Measurements from ENCODE around the gene MYL3.

MYL3 gene

DNA sequence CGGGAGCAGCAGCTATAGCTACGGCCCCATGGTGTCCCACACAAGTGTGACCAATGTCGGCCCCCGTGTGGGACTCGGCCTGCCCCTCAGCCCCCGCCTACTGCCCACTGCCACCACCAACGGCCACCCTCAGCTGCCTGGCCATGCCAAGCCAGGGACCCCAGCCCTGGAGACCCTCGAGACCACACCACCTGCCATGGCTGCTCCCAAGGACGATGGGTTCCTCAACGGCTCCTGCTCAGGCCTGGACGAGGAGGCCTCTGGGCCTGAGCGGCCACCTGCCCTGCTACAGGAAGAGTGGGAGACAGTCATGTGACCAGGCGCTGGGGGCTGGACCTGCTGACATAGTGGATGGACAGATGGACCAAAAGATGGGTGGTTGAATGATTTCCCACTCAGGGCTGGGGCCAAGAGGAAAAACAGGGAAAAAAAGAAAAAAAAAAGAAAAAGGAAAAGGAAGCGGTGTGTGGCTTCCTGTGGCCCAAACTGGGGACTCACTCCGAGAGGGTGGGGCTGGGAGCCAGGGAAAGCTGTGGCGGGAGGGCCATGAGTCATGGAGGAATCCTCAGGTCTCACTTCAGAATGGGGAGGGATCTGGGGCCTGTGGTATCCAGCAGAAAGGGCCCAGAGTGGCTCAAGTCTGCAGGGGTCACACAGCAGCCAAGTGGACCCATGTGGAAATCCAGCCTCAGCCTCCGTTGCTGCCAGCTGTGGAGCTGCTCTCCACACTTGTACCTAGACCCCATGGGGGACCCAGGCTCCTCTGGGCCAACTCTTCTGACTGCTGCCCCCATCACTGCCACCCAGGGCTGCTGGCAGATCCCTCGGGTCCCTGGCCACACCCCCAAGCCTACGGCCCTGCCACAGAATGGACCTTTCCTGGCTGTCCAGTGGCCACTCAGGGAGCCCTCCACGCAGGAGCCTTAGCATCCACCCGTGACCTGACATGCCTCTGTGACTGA lies 40.4 kb upstream of the MYL3 start:
- Mint-ChIP-seq H3K4me3 (no peak overlapping the region), H3K4me1 (peaks cover 7% of the 10 kb centered on the region), H3K27me3 (peaks cover 7% of the 10 kb centered on the region), H3K36me3 (no peaks in the 10 kb centered on the region), H3K27ac (no peak overlapping the region), H3K9me3 (no peaks in the 10 kb centered on the region)
- ATAC-seq (ENCODE audit: low read depth) (no peak), DNase-seq (ENCODE audit: low spot score in 2 of 2) (no peak)

DNA sequence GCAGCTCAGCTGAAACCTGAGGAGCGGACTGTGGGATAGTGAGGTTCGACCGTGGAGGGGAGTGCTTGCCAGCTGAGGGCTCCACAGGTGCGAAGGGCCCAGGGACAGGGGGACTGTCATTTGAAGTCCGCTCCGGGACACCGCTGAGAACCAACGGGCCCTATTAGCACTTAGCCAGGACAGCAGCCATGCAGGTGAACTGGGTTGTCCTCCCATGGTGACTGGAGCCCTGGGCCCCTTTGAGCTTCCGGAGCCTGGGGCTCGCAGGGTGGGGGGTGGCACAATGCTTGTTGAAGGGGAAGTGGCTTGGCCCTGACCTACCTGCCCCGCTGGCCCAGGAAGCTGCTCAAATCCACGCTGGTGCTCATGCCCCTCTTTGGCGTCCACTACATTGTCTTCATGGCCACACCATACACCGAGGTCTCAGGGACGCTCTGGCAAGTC lies 39.0 kb upstream of the MYL3 start:
- H3K36me3 Mint-ChIP-seq: no peaks in the 10 kb centered on the region
- H3K4me3 Mint-ChIP-seq: no peak overlapping the region
- DNase-seq (ENCODE audit: low spot score in 2 of 2): no peak
- no peaks in the 10 kb centered on the region for H3K9me3 Mint-ChIP-seq
- H3K27me3 Mint-ChIP-seq: peaks cover 15% of the 10 kb centered on the region
- ATAC-seq (ENCODE audit: low read depth): no peak
- H3K4me1 Mint-ChIP-seq: peaks cover 15% of the 10 kb centered on the region
- H3K27ac Mint-ChIP-seq: no peak overlapping the region

DNA sequence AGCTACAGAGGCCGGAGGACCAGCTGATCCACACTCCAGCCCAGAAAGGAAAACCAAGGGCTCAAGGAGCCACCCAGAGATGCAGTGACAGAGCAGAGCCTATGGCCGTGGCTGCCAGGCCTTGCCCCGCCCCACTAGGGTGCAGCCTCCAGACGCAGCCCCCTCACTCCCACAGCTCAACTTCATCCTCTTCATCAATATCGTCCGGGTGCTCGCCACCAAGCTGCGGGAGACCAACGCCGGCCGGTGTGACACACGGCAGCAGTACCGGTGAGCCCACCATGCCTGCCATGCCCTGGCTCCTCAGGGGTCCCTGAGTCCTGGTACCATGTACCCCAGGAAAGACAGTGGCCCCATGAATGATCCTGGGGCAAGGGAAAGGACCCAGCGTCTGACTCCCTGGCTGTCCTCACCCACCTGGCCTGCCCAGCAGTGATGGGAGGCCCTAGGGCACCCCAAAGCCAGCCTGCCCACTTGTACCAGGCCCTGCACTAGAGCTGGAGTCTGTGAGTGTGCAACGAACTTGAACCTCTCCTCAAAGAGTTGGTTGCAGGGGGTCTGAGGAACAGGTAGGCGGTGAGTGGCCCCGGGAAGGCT lies 38.4 kb upstream of the MYL3 start:
- Mint-ChIP-seq H3K9me3 (no peaks in the 10 kb centered on the region), H3K4me3 (no peak overlapping the region), H3K36me3 (no peaks in the 10 kb centered on the region), H3K27me3 (peaks cover 14% of the 10 kb centered on the region), H3K27ac (no peak overlapping the region), H3K4me1 (peaks cover 15% of the 10 kb centered on the region)
- no peak for DNase-seq (ENCODE audit: low spot score in 2 of 2)
- ATAC-seq (ENCODE audit: low read depth): no peak

DNA sequence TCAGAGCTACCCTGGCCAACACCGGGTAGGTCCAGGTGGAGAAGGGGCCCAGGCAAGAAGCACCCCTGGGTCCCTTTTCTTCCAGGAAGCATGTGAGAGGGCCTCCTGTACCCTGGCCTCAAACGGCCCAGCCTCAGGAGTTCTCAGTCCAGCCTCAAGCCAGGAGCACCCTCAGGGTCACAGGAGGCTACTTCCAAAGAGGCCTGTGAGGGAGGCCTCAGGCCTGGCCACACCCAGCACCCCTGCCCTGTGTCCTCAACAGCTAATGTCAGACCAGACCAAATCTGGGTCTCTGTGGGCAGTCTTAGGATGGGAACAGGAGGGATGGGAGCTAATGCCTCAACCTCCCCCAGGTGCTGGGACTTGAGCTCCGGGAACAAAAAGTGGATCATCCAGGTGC lies 37.8 kb upstream of the MYL3 start:
- H3K27ac Mint-ChIP-seq: no peak overlapping the region
- no peak overlapping the region for H3K4me3 Mint-ChIP-seq
- no peaks in the 10 kb centered on the region for H3K9me3 Mint-ChIP-seq
- no peak for ATAC-seq (ENCODE audit: low read depth)
- H3K4me1 Mint-ChIP-seq: peaks cover 16% of the 10 kb centered on the region
- DNase-seq (ENCODE audit: low spot score in 2 of 2): no peak
- peaks cover under 1% of the 10 kb centered on the region for H3K36me3 Mint-ChIP-seq
- H3K27me3 Mint-ChIP-seq: peaks cover 16% of the 10 kb centered on the region

DNA sequence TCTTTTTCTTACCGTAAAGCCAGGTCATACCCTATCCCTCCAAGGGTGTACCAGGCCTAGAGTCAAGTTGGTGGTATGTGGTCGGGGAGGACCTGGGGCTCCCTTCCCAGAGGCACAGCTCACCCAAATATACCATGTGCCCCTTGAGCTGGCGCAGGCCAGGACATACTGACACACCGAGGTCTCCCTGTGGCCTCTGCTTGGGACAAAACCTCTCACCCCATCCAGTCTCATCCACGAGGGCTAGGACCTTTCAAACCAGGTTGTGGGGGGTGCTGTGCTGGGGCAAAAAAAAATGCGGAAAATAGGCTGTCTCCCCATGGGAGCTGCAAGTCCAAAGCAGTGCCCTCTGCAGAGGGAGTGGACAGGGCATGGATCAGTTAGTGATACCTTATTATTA lies 37.1 kb upstream of the MYL3 start:
- H3K4me3 Mint-ChIP-seq: no peak overlapping the region
- peaks cover 1% of the 10 kb centered on the region for H3K36me3 Mint-ChIP-seq

DNA sequence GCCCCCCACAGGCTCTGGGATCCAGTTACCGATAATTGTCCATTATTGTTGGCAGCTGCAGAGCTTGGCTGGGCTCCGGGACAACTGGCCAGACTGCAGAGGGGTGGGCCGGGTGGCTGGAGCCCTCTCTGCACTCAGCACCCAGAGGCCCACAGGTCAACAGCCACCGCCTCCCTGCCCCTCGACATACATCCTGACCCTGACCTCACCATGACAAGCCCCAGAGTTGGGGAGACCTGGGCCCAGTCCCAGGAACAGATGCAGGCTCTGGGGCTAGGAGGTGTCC lies 36.7 kb upstream of the MYL3 start:
- ATAC-seq (ENCODE audit: low read depth) (no peak), DNase-seq (ENCODE audit: low spot score in 2 of 2) (no peak)
- Mint-ChIP-seq H3K4me1 (peaks cover 18% of the 10 kb centered on the region), H3K4me3 (no peak overlapping the region), H3K27me3 (peaks cover 20% of the 10 kb centered on the region), H3K27ac (no peak overlapping the region), H3K9me3 (no peaks in the 10 kb centered on the region), H3K36me3 (peaks cover 1% of the 10 kb centered on the region)

More for the DNA sequence above, 37.1 kb upstream of the MYL3 start:
- DNase-seq (ENCODE audit: low spot score in 2 of 2) (no peak), ATAC-seq (ENCODE audit: low read depth) (no peak)
- H3K27me3 Mint-ChIP-seq: peaks cover 19% of the 10 kb centered on the region
- peaks cover 18% of the 10 kb centered on the region for H3K4me1 Mint-ChIP-seq
- H3K27ac Mint-ChIP-seq: no peak overlapping the region
- H3K9me3 Mint-ChIP-seq: no peaks in the 10 kb centered on the region

DNA sequence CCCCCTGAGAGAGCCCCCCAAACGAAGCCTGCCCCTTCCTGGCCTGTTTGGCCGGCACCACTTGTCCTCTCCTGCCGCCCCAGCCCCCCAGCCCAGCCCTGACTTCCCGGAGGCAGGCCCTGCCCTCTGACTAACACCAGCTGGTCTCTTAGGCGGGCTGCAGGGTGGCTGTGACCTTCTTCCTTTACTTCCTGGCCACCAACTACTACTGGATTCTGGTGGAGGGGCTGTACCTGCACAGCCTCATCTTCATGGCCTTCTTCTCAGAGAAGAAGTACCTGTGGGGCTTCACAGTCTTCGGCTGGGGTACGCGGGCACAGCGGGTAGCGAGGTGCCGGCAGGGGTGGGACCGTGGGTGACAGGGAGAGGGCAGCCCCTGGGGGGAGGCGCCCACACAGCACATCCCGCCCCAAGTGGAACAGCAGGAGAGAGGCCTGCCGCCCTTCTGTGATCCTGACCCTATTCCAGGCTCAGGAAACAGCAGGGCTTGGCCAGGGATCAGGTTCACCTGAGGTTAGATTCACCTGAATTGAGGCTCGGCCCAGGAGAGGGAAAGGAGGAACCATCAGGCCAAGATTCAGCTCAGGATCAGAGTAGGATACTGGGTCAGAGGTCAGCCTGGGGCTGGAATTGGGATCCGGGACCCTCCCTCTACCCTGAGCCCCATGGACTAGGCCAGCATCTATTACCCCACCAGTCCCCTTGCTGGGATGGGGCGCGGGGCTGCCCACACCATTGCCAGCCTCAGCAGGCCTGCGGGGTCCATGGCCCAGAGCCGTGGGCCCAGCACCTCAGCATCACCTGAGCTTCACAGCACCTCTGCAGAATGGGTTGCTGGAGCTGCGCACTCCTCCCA lies 36.1 kb upstream of the MYL3 start:
- H3K4me1 Mint-ChIP-seq: peaks cover 18% of the 10 kb centered on the region
- H3K9me3 Mint-ChIP-seq: no peaks in the 10 kb centered on the region
- H3K4me3 Mint-ChIP-seq: peak overlapping the region; percentile 72
- peak overlapping the region; percentile 75 for H3K27ac Mint-ChIP-seq
- peaks cover 1% of the 10 kb centered on the region for H3K36me3 Mint-ChIP-seq
- peaks cover 22% of the 10 kb centered on the region for H3K27me3 Mint-ChIP-seq
- DNase-seq (ENCODE audit: low spot score in 2 of 2) (no peak), ATAC-seq (ENCODE audit: low read depth) (no peak)

DNA sequence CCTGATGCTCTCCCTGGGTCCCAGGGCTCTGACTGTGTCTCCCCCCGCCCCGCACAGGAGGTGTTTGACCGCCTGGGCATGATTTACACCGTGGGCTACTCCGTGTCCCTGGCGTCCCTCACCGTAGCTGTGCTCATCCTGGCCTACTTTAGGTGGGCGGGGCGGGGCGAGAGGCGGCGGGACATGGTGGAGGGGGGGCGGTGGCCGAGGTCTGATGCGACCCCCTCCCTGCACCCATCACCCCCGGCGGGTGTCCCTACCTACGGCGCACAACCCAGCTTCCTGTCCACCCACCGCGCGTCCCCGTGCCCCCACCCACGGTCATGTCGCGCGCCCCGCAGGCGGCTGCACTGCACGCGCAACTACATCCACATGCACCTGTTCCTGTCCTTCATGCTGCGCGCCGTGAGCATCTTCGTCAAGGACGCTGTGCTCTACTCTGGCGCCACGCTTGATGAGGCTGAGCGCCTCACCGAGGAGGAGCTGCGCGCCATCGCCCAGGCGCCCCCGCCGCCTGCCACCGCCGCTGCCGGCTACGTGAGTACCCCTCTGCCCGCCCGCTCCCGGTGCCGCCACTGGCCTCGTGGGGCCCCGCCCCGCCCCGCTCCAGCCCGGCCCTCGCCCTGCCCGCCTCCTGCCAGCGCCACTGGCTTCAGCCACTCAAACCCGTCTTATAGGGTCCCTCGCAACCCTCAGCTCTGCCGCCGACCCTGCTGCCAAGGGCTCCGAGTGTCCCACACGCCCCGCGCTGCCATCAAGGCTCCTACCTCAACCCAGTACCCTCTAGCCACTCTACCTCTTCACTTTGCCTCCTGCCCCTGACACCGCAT lies 35.3 kb upstream of the MYL3 start:
- Mint-ChIP-seq H3K9me3 (no peaks in the 10 kb centered on the region), H3K27me3 (peaks cover 24% of the 10 kb centered on the region), H3K4me3 (peak overlapping the region; percentile 72), H3K4me1 (peaks cover 21% of the 10 kb centered on the region), H3K27ac (peak overlapping the region; percentile 75), H3K36me3 (peaks cover 1% of the 10 kb centered on the region)
- ATAC-seq (ENCODE audit: low read depth): peak; percentile 87
- peak in 1 of 2 donors; percentile 44 for DNase-seq (ENCODE audit: low spot score in 2 of 2)

DNA sequence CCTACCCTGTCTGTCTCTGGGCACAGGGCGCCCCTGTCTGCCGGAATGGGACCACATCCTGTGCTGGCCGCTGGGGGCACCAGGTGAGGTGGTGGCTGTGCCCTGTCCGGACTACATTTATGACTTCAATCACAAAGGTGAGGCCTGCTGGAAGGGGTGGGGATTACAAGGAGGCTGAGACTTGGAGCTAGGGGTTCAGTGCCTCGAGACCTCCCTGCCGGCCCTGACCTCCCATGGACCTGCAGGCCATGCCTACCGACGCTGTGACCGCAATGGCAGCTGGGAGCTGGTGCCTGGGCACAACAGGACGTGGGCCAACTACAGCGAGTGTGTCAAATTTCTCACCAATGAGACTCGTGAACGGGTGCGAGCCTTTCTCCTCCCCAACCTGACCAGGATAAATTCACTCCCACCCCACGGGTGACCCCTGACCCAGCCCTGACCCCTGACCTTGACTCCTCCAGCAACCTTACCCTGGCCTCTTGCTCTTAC lies 34.6 kb upstream of the MYL3 start:
- ATAC-seq (ENCODE audit: low read depth) (no peak), DNase-seq (ENCODE audit: low spot score in 2 of 2) (no peak)
- H3K36me3 Mint-ChIP-seq: peaks cover 1% of the 10 kb centered on the region
- H3K27me3 Mint-ChIP-seq: peaks cover 26% of the 10 kb centered on the region
- H3K4me3 Mint-ChIP-seq: peak overlapping the region; percentile 13
- H3K27ac Mint-ChIP-seq: no peak overlapping the region
- no peaks in the 10 kb centered on the region for H3K9me3 Mint-ChIP-seq
- peaks cover 23% of the 10 kb centered on the region for H3K4me1 Mint-ChIP-seq

DNA sequence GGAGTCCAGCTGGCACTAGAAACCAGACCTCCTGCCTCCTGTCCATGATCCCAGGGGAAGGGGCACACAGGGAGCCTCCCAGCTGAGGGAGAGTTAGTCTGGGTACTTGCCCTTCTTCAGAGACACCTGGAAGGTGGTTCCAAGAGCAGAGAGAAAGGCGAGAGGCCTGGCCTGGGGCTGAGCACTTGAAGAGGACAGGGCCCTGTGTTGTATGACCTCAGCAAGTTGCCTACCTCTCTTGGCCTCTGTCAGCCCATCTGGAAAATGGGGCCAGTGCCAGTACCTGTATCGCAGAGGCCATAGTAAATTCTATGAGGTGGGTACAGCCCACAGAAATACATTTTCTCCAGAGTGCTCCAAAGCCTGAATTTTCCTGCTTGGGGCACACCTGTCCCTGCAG lies 33.8 kb upstream of the MYL3 start:
- H3K27me3 Mint-ChIP-seq: peaks cover 27% of the 10 kb centered on the region
- no peak for ATAC-seq (ENCODE audit: low read depth)
- H3K4me1 Mint-ChIP-seq: peaks cover 23% of the 10 kb centered on the region

DNA sequence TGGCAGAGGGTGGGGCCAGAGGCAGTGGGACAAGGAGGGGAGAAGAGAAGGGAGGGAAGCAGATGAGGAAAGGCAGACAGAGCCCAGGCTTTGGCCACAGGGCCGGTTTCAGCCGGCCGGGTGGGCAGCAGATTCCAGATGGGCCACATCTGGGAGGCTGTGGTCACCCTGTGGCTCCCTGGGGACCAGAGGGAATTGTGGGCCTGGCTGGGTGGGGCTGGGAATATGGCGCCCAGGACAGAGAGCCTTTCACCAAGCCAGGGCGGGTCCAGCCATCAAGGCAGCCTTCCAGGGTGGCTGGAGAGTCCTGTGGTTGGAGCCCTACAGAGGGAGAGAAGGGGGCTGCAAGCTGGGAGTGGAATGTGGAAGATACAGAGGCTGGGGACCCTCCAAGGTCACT lies 33.1 kb upstream of the MYL3 start:
- H3K4me3 Mint-ChIP-seq: no peak overlapping the region
- H3K27ac Mint-ChIP-seq: no peak overlapping the region
- no peak for DNase-seq (ENCODE audit: low spot score in 2 of 2)
- no peaks in the 10 kb centered on the region for H3K9me3 Mint-ChIP-seq
- no peak for ATAC-seq (ENCODE audit: low read depth)
- H3K4me1 Mint-ChIP-seq: peaks cover 28% of the 10 kb centered on the region
- peaks cover 1% of the 10 kb centered on the region for H3K36me3 Mint-ChIP-seq
- peaks cover 30% of the 10 kb centered on the region for H3K27me3 Mint-ChIP-seq

More for the DNA sequence above, 33.8 kb upstream of the MYL3 start:
- no peak overlapping the region for H3K27ac Mint-ChIP-seq
- peaks cover 1% of the 10 kb centered on the region for H3K36me3 Mint-ChIP-seq
- no peak for DNase-seq (ENCODE audit: low spot score in 2 of 2)
- H3K9me3 Mint-ChIP-seq: no peaks in the 10 kb centered on the region
- no peak overlapping the region for H3K4me3 Mint-ChIP-seq

DNA sequence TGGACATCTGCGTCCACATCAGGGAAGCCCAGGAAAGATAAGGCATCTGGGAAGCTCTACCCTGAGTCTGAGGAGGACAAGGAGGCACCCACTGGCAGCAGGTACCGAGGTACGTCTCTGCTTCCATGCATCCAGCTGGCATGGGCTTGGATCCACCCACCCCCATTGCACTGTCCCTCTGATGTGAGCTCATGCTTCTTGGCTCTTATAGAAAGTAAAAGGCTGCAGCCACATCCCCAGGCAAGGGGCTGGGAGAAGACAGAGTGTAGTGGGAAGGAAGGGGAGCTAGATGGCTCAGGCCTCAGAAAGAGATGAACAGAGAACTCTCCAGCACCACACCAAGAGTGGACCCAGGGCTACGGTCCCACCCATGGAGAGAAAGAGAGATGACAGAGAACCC lies 32.5 kb upstream of the MYL3 start:
- peaks cover 1% of the 10 kb centered on the region for H3K36me3 Mint-ChIP-seq
- no peak overlapping the region for H3K27ac Mint-ChIP-seq

DNA sequence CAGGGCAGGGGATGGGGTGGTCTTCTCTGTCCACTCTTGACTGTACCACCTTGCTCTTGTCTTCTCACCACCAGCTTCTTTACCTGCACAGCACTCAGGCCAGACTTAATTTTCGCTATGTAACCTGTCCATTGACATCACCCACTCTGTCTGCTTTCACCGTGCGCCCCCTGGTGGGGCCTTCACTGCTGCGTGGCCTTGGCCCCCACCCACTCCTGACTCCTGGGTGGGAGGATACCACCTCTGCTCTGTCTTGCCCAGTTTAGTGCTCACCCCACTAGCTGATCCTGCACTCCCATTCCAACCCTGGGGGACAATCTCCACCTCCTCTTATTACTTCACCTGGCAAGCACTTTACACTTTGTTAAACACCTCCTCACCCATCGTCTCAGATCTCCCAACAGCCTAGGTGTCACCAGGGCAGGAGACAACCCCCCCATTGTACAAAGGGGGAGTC lies 32.0 kb upstream of the MYL3 start:
- H3K36me3 Mint-ChIP-seq: peaks cover 1% of the 10 kb centered on the region
- no peak overlapping the region for H3K4me3 Mint-ChIP-seq
- peak; percentile 71 for ATAC-seq (ENCODE audit: low read depth)
- no peak overlapping the region for H3K27ac Mint-ChIP-seq
- peaks cover 29% of the 10 kb centered on the region for H3K4me1 Mint-ChIP-seq
- H3K27me3 Mint-ChIP-seq: peaks cover 37% of the 10 kb centered on the region
- H3K9me3 Mint-ChIP-seq: no peaks in the 10 kb centered on the region
- peak; percentile 73 to 85 for DNase-seq (ENCODE audit: low spot score in 2 of 2)

More for the DNA sequence above, 32.5 kb upstream of the MYL3 start:
- peaks cover 29% of the 10 kb centered on the region for H3K4me1 Mint-ChIP-seq
- ATAC-seq (ENCODE audit: low read depth): no peak
- no peaks in the 10 kb centered on the region for H3K9me3 Mint-ChIP-seq
- no peak for DNase-seq (ENCODE audit: low spot score in 2 of 2)
- H3K4me3 Mint-ChIP-seq: no peak overlapping the region
- peaks cover 36% of the 10 kb centered on the region for H3K27me3 Mint-ChIP-seq
